GM18498 (cell line): Measurements from ENCODE around the gene SPOCK1.

Experiments
- ATAC-seq: cut with Tn5 transposase; IDR thresholded peaks from one replicate; pipeline ENCODE4 v1.9.1; 2021; ENCODE audit warnings: mild to moderate bottlenecking, moderate library complexity; ENCODE audit not compliant: unreplicated experiment

SPOCK1 gene

GRCh38 chr5:137446615-137447014, 52.5 kb downstream of the SPOCK1 start:
- no peak for ATAC-seq

GRCh38 chr5:137446151-137446550, 53.0 kb downstream of the SPOCK1 start:
- ATAC-seq = no peak

DNA sequence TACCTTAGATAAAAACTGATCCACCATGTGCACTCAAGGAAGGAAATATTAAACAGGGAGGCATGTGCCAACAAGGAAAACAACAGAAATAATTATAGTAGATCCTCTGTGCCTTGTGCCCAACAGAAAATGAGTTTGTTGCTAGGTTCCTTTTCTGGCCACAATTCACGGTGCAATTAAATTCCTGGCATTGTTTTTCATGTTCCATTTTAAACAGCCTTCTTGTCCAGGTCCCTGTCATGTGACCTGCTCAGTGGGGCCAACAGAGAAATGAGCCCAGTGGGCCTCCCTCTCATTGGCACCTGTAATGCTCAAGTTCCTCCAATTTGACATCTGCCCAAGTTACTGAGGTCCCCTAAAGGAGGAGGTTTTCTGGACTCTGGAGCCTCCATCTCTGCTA, 56.5 kb downstream of the SPOCK1 start:
- no peak for ATAC-seq

- no peak for ATAC-seq
These were observed 57.6 kb downstream of the SPOCK1 start for GRCh38 chr5:137441476-137441875.

- no peak for ATAC-seq
These were observed 58.3 kb downstream of the SPOCK1 start for GRCh38 chr5:137440795-137441194.

- no peak for ATAC-seq
These were observed 59.5 kb downstream of the SPOCK1 start for GRCh38 chr5:137439645-137440044.

DNA sequence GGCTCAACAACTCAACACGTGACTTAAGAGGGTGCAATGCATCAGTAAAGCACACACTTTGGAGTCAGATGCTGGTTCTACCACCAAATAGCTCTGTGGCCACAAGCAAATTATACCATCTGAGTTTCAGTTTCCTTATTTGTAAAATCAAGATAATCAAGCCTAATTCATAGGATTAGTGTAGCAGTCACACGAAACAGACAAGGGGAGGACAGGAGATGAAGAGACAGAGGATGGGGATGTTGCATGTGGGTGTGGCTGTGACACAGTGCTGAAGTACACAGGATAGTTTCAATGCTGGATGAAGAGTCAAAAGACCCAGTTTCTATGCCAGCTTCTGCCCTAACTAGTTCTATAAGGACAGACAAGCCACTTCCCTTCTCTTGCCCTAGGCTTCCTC, 60.2 kb downstream of the SPOCK1 start:
- no peak for ATAC-seq

GRCh38 chr5:137437774-137438173, 61.4 kb downstream of the SPOCK1 start:
- no peak for ATAC-seq

DNA sequence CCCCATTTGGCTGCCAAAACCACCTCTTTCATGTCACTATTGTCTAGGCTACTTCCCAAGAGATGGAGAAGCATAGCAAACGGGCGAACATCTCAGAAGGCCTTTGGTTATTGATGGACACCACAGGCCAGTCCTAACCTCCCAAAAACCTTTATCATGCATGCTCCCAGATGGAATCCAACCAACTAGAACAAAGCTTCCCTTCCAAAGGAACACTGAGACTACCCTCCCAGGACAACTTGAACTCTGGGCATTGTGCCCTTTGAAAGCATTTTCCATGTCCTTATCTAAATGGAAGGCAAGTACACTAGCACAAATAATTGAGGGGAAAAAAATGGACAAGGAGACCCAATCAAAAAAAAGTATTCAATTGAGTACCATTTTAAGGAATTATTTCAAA, 65.6 kb downstream of the SPOCK1 start:
- no peak for ATAC-seq

- no peak for ATAC-seq
These were observed 66.8 kb downstream of the SPOCK1 start for GRCh38 chr5:137432376-137432775.

DNA sequence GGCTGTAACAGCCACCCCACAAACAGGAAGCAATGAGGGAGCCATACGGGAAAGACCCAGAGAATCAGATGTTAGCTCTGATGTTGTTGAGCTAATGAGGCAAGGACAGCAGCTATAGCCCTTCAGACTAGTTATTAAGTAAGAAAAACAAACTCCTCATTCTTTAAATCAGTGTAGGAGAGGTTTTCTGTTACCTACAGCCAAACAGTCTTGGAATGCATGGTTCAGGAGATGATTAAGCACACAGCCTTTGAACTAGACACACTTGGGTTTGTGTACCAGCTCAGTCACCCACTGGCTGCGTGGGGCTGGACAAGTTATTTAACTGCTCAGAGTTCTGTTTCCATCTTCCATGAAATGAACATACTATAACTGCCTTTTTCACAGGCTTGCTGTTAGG, 68.1 kb downstream of the SPOCK1 start:
- no peak for ATAC-seq

- ATAC-seq = no peak
These were observed 83.9 kb downstream of the SPOCK1 start for GRCh38 chr5:137415231-137415681.

DNA sequence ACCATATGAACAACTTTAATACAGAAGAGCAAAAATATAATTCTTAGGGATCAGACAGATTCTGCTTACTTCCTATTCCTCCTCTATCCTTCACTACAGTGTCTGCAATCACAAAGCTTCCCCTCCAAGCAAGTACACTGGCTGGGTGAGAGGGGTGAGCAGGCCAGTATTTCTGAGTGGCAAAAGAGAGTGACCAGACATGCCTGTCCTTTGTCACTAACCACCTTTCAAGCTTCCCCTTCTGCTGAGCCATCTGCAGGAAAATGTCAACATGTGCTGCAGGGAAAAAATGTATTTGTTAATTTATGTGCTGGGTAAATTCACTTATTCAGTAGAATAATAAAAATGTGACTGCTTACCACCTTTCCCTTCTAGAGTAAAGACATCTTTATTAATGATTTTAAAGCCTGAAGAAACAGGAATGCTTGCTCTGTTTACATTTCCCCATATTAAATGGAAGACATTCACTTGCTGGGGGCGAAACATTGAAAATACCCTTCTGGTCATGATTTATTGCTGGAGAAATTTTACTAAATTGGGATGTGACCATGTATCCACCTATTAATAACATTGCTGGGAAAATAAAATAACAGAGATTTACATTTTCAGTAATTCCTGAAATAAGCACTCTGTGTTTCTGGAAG, 84.9 kb downstream of the SPOCK1 start:
- no peak for ATAC-seq

GRCh38 chr5:137412136-137412535, 87.0 kb downstream of the SPOCK1 start:
- ATAC-seq = no peak

DNA sequence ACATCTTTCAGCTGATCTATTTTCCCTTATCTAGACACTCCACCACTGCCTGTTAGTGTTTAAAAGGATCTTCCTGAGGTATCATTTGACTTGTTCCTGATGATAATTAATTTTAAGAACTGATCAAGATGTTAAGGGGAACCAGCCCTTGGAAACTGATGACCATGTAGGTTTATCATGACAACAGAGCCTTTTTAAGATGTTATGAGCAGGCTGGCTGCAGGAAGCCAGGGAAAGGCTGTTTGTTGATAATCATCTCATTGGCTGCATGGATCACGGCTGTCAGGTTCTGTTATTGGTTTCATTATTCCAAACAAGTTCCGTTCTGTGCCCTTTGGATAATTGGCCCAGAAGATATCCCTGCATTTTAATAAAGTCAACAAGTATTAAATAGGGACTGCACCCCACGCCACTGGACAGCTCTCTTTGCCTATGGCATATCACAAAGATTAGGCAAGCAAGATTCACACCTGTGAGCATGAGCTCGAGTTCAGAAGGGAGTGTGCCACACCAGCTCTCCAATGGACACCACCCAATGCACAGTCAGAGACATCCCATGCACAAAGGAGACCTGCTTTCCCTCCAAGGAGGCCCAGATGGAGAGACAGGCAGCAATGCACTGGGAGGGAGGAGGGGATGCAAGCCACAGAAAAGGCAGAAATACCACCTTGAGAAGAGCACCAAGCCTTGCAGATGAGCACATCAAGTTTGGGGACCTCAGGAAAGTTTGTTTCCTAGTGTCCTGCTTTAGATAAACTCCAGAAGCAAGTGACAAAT, 88.7 kb downstream of the SPOCK1 start:
- no peak for ATAC-seq

DNA sequence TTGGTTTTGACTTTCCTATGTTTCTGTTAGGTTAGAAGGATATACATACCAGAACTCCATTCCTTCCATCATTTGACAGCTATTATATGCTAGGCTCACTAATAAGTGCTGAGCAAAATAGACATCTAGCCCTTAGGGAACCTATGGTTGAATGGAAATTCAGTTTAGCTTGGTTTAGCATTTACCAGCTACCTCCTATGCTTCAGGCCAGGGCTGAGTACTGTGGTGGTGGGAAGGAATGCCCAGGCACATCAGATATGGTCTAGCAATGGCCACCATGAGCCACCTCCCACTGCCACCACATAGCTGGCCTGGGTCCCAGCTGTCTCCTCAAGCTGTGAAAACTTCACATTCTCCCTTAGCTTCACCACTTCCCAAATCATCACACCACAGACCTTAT, 89.4 kb downstream of the SPOCK1 start:
- ATAC-seq = no peak

DNA sequence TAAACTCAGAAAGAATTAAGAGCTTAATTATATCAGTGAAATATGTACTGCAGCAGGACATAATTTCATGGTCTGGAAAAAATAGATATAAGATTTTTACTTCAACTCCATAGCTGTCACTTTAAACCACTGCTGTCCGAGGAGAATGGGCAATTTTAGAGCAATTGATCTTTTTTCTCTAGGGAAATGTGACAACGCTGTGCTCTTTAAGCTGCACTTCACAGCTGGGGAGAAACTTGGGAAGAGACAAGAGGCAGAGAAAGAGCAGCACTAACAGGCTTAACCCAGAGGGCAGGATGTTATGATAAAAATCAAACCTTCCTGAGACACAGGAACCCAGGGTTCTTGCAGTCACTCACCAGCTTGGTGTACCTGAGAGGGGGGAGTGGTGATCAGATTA, 92.0 kb downstream of the SPOCK1 start:
- ATAC-seq = no peak

DNA sequence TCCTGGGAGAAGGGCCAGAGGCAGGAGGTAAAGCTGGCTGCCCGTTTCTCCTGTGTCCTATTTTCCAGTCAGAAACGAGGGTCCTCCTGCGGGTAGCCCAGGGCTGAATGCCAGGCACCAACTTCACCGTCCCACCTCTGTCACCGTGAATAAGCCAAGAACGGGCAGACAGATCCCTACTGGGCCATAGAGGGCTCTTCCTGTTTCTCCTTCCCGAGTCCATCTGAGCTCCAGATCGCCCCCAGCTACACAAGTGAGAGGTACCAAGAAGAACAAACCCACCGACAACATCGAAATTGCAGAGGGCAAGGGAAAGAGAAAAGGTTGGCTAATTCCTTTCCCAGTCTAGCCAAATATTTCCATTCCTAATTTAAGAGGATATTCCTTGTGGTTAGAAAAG, 93.7 kb downstream of the SPOCK1 start:
- no peak for ATAC-seq

DNA sequence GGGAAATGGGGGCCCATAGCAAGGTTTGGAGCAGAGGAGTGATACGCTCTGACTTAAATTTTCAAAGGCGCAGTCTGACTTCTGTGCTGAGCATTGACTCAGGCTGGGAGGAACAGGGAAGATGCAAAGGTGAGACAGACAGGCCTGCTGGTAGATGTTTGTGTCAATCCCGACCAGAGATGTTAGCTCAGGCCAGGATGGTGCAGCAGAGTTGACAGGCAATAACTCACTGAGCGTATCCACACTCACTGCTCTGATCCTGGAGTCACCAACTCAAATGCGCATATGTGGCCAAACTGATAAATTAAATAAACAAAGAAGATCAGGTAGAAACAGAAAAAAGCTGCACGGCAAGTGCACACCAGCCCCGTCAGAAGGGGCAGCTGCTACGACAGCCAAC, 95.3 kb downstream of the SPOCK1 start:
- ATAC-seq = no peak

DNA sequence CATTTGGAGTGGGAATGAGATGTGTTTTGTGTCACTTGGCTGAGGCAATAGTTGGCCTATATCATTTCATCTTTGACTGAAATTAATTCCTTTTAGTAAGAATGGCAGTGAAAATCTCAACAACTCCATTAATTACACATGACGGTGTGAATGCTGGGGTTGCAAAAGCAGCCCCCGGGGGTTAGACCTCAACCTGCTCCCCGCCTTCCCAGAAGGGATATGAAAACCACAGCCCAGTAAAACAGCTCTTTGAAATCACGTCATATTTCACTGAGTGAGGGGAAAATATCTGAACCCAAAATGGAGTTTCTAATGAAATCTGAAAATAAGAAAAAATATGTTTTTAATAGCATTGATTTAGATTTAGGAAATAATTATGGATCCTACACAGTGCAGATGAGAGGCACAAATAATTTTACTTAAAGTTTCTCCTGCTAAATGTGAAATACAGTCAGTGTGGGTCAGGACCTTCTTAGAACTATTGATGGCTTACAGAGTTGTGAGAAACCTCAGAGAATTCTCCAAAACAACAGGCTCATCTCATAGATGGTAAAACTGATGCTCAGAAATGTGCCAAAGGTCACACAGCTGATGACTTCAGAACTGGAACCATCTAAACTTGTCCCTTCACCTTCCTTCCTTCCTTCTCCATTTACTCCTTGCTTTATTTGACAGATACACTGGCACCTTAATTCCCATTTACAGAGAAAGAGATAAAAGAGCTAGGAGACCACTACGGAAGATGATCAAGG, 96.5 kb downstream of the SPOCK1 start:
- no peak for ATAC-seq

GRCh38 chr5:137401946-137402345, 97.2 kb downstream of the SPOCK1 start:
- no peak for ATAC-seq

DNA sequence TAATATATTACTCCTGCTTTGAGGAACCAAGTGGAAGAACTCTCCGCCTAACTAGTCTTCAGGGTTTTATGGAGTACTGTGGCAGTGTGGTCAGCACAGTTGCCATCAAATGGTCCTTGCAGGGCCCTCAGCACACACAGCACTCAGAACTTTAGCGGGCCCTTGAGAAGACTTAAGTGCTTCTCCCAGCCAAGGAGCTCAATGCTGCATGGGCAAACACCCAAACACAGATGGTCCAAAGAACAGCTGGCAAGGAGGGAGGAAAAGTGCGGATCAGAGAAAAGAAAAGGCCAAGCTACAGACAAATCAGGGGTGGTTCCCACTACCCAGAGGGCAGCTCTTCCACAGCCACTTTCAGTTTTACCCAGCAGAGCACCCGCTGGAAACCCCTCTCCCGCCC, 98.6 kb downstream of the SPOCK1 start:
- ATAC-seq = no peak
